H9 (cell line): ENCODE measurements around the gene DSC2. TPM values are rescaled to one million over a fixed set of nuclear protein-coding genes. Genes with fewer than 3 reads are reported as not detected.

ENCODE experiments used
- DNase-seq: peaks from one replicate; pipeline ENCODE4 v3.0.0-alpha.2; 2017
- H2AFZ ChIP-seq: one replicate; pipeline ENCODE4 v1.6.1; 2013; ENCODE audit warnings: mild to moderate bottlenecking, low read length, control low read depth, moderate library complexity
- H2AK5ac ChIP-seq: 2 replicates; pipeline ENCODE4 v1.6.1; 2013; ENCODE audit warnings: low read length, control low read depth, mixed read lengths; ENCODE audit not compliant: insufficient read length
- H2BK120ac ChIP-seq: one replicate; pipeline ENCODE4 v1.6.1; 2013; ENCODE audit warnings: low read depth, mild to moderate bottlenecking, low read length, control low read depth, inconsistent platforms; ENCODE audit not compliant: poor library complexity, severe bottlenecking
- H2BK12ac ChIP-seq: 2 replicates; pipeline ENCODE4 v1.6.1; 2013; ENCODE audit warnings: low read length, control low read depth, mixed read lengths, low read depth; ENCODE audit not compliant: insufficient read length
- H2BK15ac ChIP-seq: 2 replicates; pipeline ENCODE4 v1.6.1; 2013; ENCODE audit warnings: low read depth, low read length, control low read depth
- H2BK20ac ChIP-seq: one replicate; pipeline ENCODE4 v1.6.1; 2013; ENCODE audit warnings: low read depth, mild to moderate bottlenecking, low read length, control low read depth, inconsistent platforms; ENCODE audit not compliant: poor library complexity, severe bottlenecking
- H2BK5ac ChIP-seq: 2 replicates; pipeline ENCODE4 v1.6.1; 2013; ENCODE audit warnings: low read length, control low read depth, mixed read lengths; ENCODE audit not compliant: insufficient read length
- H3K14ac ChIP-seq: 2 replicates; pipeline ENCODE4 v1.6.1; 2013; ENCODE audit warnings: low read length, control low read depth; ENCODE audit not compliant: insufficient read depth
- H3K18ac ChIP-seq: 2 replicates; pipeline ENCODE4 v1.6.1; 2013; ENCODE audit warnings: low read depth, mild to moderate bottlenecking, mixed read lengths, low read length, control low read depth; ENCODE audit not compliant: insufficient read length
- H3K23ac ChIP-seq: 2 replicates; pipeline ENCODE4 v1.6.1; 2013; ENCODE audit warnings: low read length, control low read depth, mixed read lengths, low read depth; ENCODE audit not compliant: insufficient read length
- H3K23me2 ChIP-seq: 2 replicates; pipeline ENCODE4 v1.6.1; 2013; ENCODE audit warnings: low read depth, mild to moderate bottlenecking, mixed read lengths, low read length, control low read depth; ENCODE audit not compliant: insufficient read length, poor library complexity, severe bottlenecking
- H3K27ac ChIP-seq: 2 replicates; pipeline ENCODE4 v1.5.1; 2013; ENCODE audit warnings: low read length, control low read depth, mixed read lengths, low read depth; ENCODE audit not compliant: insufficient read length
- H3K27me3 ChIP-seq: 2 replicates; pipeline ENCODE4 v1.6.1; 2013; ENCODE audit warnings: low read length, control low read depth, inconsistent platforms; ENCODE audit not compliant: insufficient read depth
- H3K4ac ChIP-seq: 2 replicates; pipeline ENCODE4 v1.6.1; 2013; ENCODE audit warnings: low read depth, mild to moderate bottlenecking, control low read depth, inconsistent platforms, low read length, moderate library complexity
- H3K4me1 ChIP-seq: 2 replicates; pipeline ENCODE4 v1.6.1; 2013; ENCODE audit warnings: low read length, control low read depth, inconsistent platforms; ENCODE audit not compliant: insufficient read depth
- H3K4me2 ChIP-seq: 2 replicates; pipeline ENCODE4 v1.6.1; 2013; ENCODE audit warnings: low read length, control low read depth, mixed read lengths; ENCODE audit not compliant: insufficient read length, insufficient read depth
- H3K56ac ChIP-seq: 2 replicates; pipeline ENCODE4 v1.6.1; 2013; ENCODE audit warnings: low read depth, mild to moderate bottlenecking, mixed read lengths, low read length, control low read depth; ENCODE audit not compliant: insufficient read length
- H3K79me1 ChIP-seq: 2 replicates; pipeline ENCODE4 v1.6.1; 2013; ENCODE audit warnings: low read depth, mild to moderate bottlenecking, moderate library complexity, low read length, control low read depth, inconsistent platforms; ENCODE audit not compliant: insufficient read depth, poor library complexity, severe bottlenecking
- H3K79me2 ChIP-seq: 2 replicates; pipeline ENCODE4 v1.6.1; 2013; ENCODE audit warnings: low read length, control low read depth, inconsistent platforms; ENCODE audit not compliant: insufficient read depth
- H3K9ac ChIP-seq: 2 replicates; pipeline ENCODE4 v1.6.1; 2013; ENCODE audit warnings: low read length, control low read depth, mixed read lengths; ENCODE audit not compliant: insufficient read length; ENCODE audit errors: extremely low read depth
- H3K9me3 ChIP-seq: one replicate; pipeline ENCODE4 v1.6.1; 2013; ENCODE audit warnings: low read depth, low read length, inconsistent platforms; ENCODE audit not compliant: control insufficient read depth
- H3T11ph ChIP-seq: one replicate; pipeline ENCODE4 v1.6.1; 2013; ENCODE audit warnings: mild to moderate bottlenecking, low read length, control low read depth, inconsistent platforms
- H4K20me1 ChIP-seq: one replicate; pipeline ENCODE4 v1.6.1; 2013; ENCODE audit not compliant: control insufficient read depth, insufficient read length, insufficient read depth
- H4K5ac ChIP-seq: 2 replicates; pipeline ENCODE4 v1.6.1; 2013; ENCODE audit warnings: low read depth, mild to moderate bottlenecking, mixed read lengths, low read length, control low read depth; ENCODE audit not compliant: insufficient read length
- H4K8ac ChIP-seq: replicated peaks from 2 replicates; pipeline ENCODE4 v1.6.1; 2013; ENCODE audit warnings: low read length, control low read depth, mixed read lengths, low read depth; ENCODE audit not compliant: insufficient read length
- H4K91ac ChIP-seq: 2 replicates; pipeline ENCODE4 v1.6.1; 2013; ENCODE audit warnings: low read depth, mild to moderate bottlenecking, moderate library complexity, mixed read lengths, low read length, control low read depth; ENCODE audit not compliant: insufficient read length
- H3K27ac Mint-ChIP-seq, 3 experiments: 2 replicates in 2 of 3; 3 replicates in 1 of 3; pipeline ENCODE4 v1.8.0; 2020 to 2021; ENCODE audit warnings: mixed read lengths in 3 of 3, mild to moderate bottlenecking in 1 of 3, moderate library complexity in 1 of 3
- H3K27me3 Mint-ChIP-seq: 2 replicates; pipeline ENCODE4 v1.8.0; 2021; ENCODE audit warnings: low read depth, mild to moderate bottlenecking, moderate library complexity, mixed read lengths
- H3K36me3 Mint-ChIP-seq, 3 experiments: 2 replicates in 2 of 3; 3 replicates in 1 of 3; pipeline ENCODE4 v1.8.0; 2020 to 2021; ENCODE audit warnings: low read depth in 3 of 3, mixed read lengths in 3 of 3; ENCODE audit not compliant: insufficient read depth in 1 of 3
- H3K4me1 Mint-ChIP-seq, 2 experiments: 2 replicates each; pipeline ENCODE4 v1.8.0; 2020; ENCODE audit warnings: mixed read lengths in 2 of 2
- H3K4me3 Mint-ChIP-seq, 2 experiments: 2 replicates in 1 of 2; 3 replicates in 1 of 2; pipeline ENCODE4 v1.8.0; 2020 to 2021; ENCODE audit warnings: mild to moderate bottlenecking in 2 of 2, mixed read lengths in 2 of 2, moderate library complexity in 1 of 2
- H3K9me3 Mint-ChIP-seq, 2 experiments: 2 replicates in 1 of 2; 3 replicates in 1 of 2; pipeline ENCODE4 v1.8.0; 2020; ENCODE audit warnings: mild to moderate bottlenecking in 2 of 2, mixed read lengths in 2 of 2, moderate library complexity in 1 of 2
- CTCF ChIP-seq: fragments of 200-600 bp; sonication (generic); conservative IDR thresholded peaks from 3 replicates; pipeline ENCODE4 v1.8.0; 2021; ENCODE audit warnings: antibody characterized with exemption, mild to moderate bottlenecking
- WGBS: extraction: QIAGEN DNeasy Blood & Tissue Kit; methylation state at CpG from one replicate; pipeline ENCODE4 v1.1.7; 2013; ENCODE audit warnings: missing lambda C conversion rate, low lambda C conversion rate, mixed read lengths; ENCODE audit not compliant: insufficient read length; ENCODE audit errors: extremely low coverage; 5-methylcytosine and 5-hydroxymethylcytosine counted together
- total RNA-seq: library from RNA; stranded (reverse); gene quantifications from 2 replicates; pipeline ENCODE4 v1.2.1, GENCODE V29; 2021

Gene DSC2
- total RNA-seq, 1 experiment from 2014 or later: 26.1 TPM

DNA sequence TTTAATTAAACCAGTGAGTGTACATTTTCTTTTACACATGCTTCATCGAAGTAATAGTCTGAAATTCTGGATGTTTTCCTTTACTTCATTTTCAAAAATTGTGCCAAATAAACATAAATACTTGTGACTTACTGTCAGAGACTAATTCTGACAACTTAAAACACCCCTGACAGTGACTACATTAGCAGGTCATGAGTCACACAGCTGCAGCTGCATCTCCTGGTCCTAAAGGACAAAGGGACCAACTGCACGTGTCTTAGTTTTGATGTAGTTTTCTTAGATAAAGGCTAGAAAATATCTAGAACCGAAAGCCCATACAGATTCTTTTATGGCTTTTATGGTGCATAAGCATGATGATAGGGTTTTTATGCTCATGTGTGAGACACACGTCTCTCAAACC is 30.0 kb downstream of the DSC2 start:
- Histone ChIP-seq H4K20me1 (no peaks in the 10 kb centered on the region), H3K27me3 (no peaks in the 10 kb centered on the region), H3K4me2 (no peak overlapping the region), H3K4ac (no peak overlapping the region), H2BK5ac (no peak overlapping the region), H4K91ac (no peak overlapping the region), H3K56ac (no peak overlapping the region), H3K79me2 (no peaks in the 10 kb centered on the region), H4K5ac (no peak overlapping the region), H3K27ac (no peak overlapping the region), H3K18ac (no peak overlapping the region), H3K9me3 (no peaks in the 10 kb centered on the region), H2BK12ac (no peak overlapping the region), H2BK20ac (no peak overlapping the region), H2BK15ac (no peak overlapping the region), H2AFZ (no peak overlapping the region), H3K14ac (no peak overlapping the region), H3K4me1 (no peaks in the 10 kb centered on the region), H4K8ac (no peak overlapping the region), H3K79me1 (no peaks in the 10 kb centered on the region), H3T11ph (no peak overlapping the region), H3K23ac (no peak overlapping the region), H2BK120ac (no peak overlapping the region), H3K23me2 (no peaks in the 10 kb centered on the region), H3K9ac (no peak overlapping the region), H2AK5ac (no peak overlapping the region)
- H3K9me3 Mint-ChIP-seq: no peaks in the 10 kb centered on the region
- H3K4me1 Mint-ChIP-seq: no peaks in the 10 kb centered on the region
- TF ChIP-seq CTCF: no peak
- WGBS: no CpG with 5 or more reads among the region's 4 CpGs
- H3K27ac Mint-ChIP-seq: no peak overlapping the region
- no peak for DNase-seq
- no peaks in the 10 kb centered on the region; the same call in 1 of the 2 replicates for H3K27me3 Mint-ChIP-seq
- peaks cover 11 to 56% (median 44%) of the 10 kb centered on the region in 3 experiments; a peak in 6 of 7 replicates for H3K36me3 Mint-ChIP-seq
- no peak overlapping the region for H3K4me3 Mint-ChIP-seq
